GM12801 (cell line): ENCODE measurements around the gene IL1R2.

Experiments
- TF ChIP-seq, protein P1 (sequence below): IDR thresholded peaks from one replicate; pipeline ENCODE4 v1.5.1; 2011; ENCODE audit warnings: control low read depth; ENCODE audit not compliant: insufficient read length; ENCODE audit errors: extremely low read depth

Gene IL1R2

DNA sequence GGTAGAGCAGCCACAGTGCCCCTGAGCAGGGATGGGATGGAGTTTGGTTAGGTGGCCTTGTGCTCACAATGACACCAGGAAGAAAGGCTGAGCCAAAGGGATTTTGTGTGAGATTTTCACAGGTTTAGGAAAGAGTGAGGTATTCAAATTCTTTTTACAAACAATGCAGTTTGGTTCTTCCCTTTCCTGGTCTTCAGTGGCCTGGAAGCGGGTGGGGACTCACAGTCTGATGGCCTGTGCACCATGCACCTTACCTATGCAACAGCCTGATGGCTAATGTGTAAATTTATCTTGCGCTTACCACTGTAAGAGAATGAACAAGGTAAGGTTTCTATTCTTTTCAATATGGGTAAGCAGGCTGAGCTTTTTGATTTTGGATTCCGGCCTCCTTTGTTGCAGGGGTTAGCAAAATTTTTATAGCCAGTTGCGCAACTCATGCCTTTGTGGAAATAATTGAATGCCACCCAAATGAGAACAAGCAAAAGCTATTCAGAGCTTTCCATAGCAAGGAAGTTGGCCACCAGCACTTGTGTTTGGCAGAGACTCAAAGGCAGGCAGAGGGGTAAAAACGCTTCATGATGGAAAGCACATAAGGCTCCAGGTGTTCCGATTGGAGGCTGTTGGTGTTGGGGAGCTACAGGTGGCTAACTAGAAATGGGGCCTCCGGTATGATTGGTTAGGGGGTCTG lies 23.8 kb upstream of the IL1R2 start:
- TF ChIP-seq, protein P1, sequence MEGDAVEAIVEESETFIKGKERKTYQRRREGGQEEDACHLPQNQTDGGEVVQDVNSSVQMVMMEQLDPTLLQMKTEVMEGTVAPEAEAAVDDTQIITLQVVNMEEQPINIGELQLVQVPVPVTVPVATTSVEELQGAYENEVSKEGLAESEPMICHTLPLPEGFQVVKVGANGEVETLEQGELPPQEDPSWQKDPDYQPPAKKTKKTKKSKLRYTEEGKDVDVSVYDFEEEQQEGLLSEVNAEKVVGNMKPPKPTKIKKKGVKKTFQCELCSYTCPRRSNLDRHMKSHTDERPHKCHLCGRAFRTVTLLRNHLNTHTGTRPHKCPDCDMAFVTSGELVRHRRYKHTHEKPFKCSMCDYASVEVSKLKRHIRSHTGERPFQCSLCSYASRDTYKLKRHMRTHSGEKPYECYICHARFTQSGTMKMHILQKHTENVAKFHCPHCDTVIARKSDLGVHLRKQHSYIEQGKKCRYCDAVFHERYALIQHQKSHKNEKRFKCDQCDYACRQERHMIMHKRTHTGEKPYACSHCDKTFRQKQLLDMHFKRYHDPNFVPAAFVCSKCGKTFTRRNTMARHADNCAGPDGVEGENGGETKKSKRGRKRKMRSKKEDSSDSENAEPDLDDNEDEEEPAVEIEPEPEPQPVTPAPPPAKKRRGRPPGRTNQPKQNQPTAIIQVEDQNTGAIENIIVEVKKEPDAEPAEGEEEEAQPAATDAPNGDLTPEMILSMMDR: no peak

DNA sequence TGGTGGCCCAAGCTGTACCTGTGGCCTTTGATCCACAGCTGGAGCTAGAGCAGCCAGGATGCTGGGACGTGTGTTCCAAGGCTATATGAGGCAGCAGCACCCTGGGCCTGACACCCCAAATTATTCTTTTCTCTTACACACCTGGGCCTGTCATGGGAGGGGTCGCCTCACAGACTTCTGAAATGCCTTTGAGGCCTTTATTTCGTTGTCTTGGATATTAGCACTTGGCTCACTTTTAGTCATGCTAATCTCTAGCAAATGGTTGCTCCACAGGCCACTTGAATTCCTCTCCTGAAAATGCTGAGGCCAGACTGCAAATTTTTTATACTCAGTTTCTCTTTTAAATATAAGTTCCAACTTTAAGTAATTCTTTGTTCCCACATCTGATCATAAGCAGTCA lies 22.0 kb upstream of the IL1R2 start:
- TF ChIP-seq, protein P1: no peak

GRCh38 chr2:101970901-101971300 lies 20.9 kb upstream of the IL1R2 start:
- TF ChIP-seq, protein P1: no peak

GRCh38 chr2:101971836-101972235 lies 19.9 kb upstream of the IL1R2 start:
- TF ChIP-seq, protein P1: no peak

GRCh38 chr2:101972621-101973434 lies 18.9 kb upstream of the IL1R2 start:
- TF ChIP-seq, protein P1: no peak

DNA sequence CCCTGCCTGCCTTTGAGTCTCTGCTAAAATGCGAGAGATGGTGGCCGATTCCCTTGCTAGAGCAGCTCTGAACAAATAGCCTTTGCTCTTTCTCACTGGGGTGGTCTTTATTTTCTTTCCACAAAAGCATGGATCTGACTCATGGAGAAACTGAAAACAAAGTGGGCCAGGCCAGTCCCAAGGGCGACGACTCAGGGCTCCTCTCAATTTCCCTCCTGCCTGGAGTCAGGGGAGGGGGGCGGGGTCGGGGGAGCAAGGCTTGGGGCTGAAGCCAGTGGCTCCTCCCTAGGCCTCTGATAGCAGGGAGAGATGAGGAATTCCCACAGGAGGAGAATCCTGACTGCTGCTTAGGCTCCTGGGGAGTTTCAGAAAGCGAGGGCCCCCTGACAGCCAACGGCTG lies 17.1 kb upstream of the IL1R2 start:
- TF ChIP-seq, protein P1: no peak

- TF ChIP-seq, protein P1: no peak
Measured at GRCh38 chr2:101975171-101975870, 16.4 kb upstream of the IL1R2 start.
